ENCODE data around the gene CDKN2D. TPM values are rescaled to one million over a fixed set of nuclear protein-coding genes. Genes with fewer than 3 reads are reported as not detected.

The CDKN2D gene
- total and polyA plus RNA-seq, 2 of the 13 experiments (the other 11 are each of a cell fraction or from before 2014, with no cell fraction given) = 5.4 to 8.6 TPM

DNA sequence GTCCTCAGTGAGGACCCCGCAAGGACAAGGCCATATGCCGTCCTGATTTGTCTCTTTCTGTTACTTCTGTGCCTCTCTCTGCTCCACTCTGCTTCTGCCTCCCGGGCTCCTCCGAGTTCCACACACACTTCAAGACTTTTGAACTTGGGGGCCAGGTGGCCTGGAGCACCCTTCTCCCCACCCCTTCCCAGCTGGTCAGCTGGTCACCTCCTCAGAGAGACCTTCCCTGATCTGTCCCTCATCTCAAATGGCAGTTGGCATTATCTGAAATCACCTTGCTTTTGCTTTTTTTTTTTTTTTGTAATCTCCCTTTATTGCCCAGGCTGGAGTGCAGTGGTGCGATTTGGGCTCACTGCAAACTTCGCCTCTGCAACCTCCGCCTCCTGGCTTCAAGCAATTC, 49.4 kb downstream of the CDKN2D start (continued):
- TF ChIP-seq ZNF562 (CRISPR knock-in tag; IDR thresholded peaks at IDR 0.05; ENCODE audit: borderline replicate concordance) (no peak), ZBTB1 (CRISPR knock-in tag; IDR thresholded peaks at IDR 0.05; ENCODE audit: borderline replicate concordance) (no peak), RBFOX2 (IDR thresholded peaks at IDR 0.05; ENCODE audit: low read depth, low read length) (no peak), GLMP (CRISPR knock-in tag; IDR thresholded peaks at IDR 0.05; ENCODE audit: borderline replicate concordance) (no peak), NFKBIZ (CRISPR knock-in tag; IDR thresholded peaks at IDR 0.05) (no peak), KLF11 (CRISPR knock-in tag; IDR thresholded peaks at IDR 0.05) (no peak), ZKSCAN8 (CRISPR knock-in tag; IDR thresholded peaks at IDR 0.05; ENCODE audit: borderline replicate concordance) (no peak)
- TF ChIP-seq, protein P1, sequence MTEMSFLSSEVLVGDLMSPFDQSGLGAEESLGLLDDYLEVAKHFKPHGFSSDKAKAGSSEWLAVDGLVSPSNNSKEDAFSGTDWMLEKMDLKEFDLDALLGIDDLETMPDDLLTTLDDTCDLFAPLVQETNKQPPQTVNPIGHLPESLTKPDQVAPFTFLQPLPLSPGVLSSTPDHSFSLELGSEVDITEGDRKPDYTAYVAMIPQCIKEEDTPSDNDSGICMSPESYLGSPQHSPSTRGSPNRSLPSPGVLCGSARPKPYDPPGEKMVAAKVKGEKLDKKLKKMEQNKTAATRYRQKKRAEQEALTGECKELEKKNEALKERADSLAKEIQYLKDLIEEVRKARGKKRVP (CRISPR knock-in tag; IDR thresholded peaks at IDR 0.05) = no peak

- 26% methylated on average over 24 of the region's 33 CpGs for WGBS (ENCODE audit: low lambda C conversion rate)
- intact Hi-C loops (cut with micrococcal nuclease; ENCODE audit: unreplicated experiment) (no loop called here), in situ Hi-C loops (cut with HindIII; ENCODE audit: extremely low pct_ligation_motif_present, low pct_unique_long_range_greater_than_20kb) (no loop called here)
- POLR2A ChIA-PET = no interaction called here
- no TSS peak for BruUV-seq (replicated peaks)
- peak overlapping the region in 1 of 3 experiments; percentile 66; a peak in 1 of 6 replicates for H3K4me3 ChIP-seq (replicated peaks in 1 of 3; ENCODE audit: insufficient read depth in 1 of 3, low read depth in 2 of 3, low read length in 3 of 3)
- DNase-seq (ENCODE audit: low spot score) (no peak), FAIRE-seq (no peak), ATAC-seq (no peak; the same call in 2 of the 3 replicates)
- peak overlapping the region; percentile 74 for H3K4me2 ChIP-seq (ENCODE audit: low read depth, low read length)
- peaks cover 48% of the 10 kb centered on the region for H3K4me1 ChIP-seq (ENCODE audit: insufficient read depth, low read length)
- no peaks in the 10 kb centered on the region for H3K9me3 ChIP-seq (ENCODE audit: low read length)
- no peaks in the 10 kb centered on the region for H3K36me3 ChIP-seq (replicated peaks in 1 of 2; ENCODE audit: control insufficient read depth in 1 of 2, insufficient read depth in 2 of 2, low read length in 2 of 2)
- H4K20me1 ChIP-seq (ENCODE audit: insufficient read depth, low read length) = no peaks in the 10 kb centered on the region
- CTCF ChIA-PET (ENCODE audit: low intra/inter-chr PET ratio, low total read pairs) = no interaction called here
- no peak overlapping the region for H2AFZ ChIP-seq (ENCODE audit: low read length)
- peaks cover 15 to 60% of the 10 kb centered on the region in 2 experiments for H3K27me3 ChIP-seq (ENCODE audit: control insufficient read depth in 1 of 2, insufficient read depth in 2 of 2, low read length in 2 of 2)
- H3K79me2 ChIP-seq (ENCODE audit: insufficient read depth, low read length) = no peaks in the 10 kb centered on the region
- TF ChIP-seq ZNF652 (CRISPR knock-in tag; IDR thresholded peaks at IDR 0.05; ENCODE audit: borderline replicate concordance, low read depth) (0 out of 2 replicates have a peak, but pooled peaks have one; percentile 32), ZNF382 (CRISPR knock-in tag; IDR thresholded peaks at IDR 0.05; ENCODE audit: borderline replicate concordance) (no peak)
- H3K27ac ChIP-seq (ENCODE audit: extremely low read length, insufficient read depth, low read length) = no peak overlapping the region
- H3K9ac ChIP-seq (ENCODE audit: insufficient read depth, low read depth, low read length) = no peak overlapping the region
Observed at GRCh38 chr19:10518444-10519361, 50.1 kb downstream of the CDKN2D start.

Measured in HepG2 (cell line).